Measurements from ENCODE around the gene ZNF665. TPM values are rescaled to one million over a fixed set of nuclear protein-coding genes. Genes with fewer than 3 reads are reported as not detected.
A peak's percentile ranks its signal among the peaks of the same experiment; 100 is the strongest.
"Not testable (repeated sequence)": the region's sequence is repeated elsewhere in the genome, so short reads cannot be mapped to it uniquely, and the experiment has no call there.

ZNF665 gene
- total RNA-seq, 1 donor from 2014 or later: 9.4 TPM

DNA sequence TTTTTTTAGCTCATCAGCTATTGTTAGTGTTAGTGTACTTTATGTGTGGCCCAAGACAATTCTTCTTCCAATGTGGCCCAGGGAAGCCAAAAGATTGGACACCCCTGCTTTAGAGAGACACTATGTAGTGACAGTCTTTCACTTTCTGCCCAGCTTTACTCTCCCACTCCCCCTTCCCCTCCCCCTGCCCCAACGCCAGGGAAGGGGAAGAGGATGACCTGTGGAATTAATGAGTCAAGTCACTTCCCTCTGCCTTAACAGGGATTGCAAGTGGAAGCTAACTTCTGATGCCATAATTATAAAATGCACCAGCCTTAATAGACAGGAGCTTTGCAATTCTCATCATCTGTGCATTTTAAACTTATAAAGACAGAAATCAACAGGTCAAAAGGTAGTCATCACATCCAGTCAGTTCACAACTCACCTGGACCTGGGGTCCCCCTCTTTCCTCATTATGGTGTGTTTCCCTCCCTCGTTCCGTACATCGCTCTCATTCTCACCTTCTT lies 62.0 kb downstream of the ZNF665 start:
- Mint-ChIP-seq H3K27me3 (no peaks in the 10 kb centered on the region), H3K4me1 (ENCODE audit: low read depth) (peaks cover 31% of the 10 kb centered on the region), H3K4me3 (ENCODE audit: low read depth) (peak overlapping the region; percentile 88), H3K9me3 (ENCODE audit: low read depth) (no peaks in the 10 kb centered on the region), H3K27ac (peak overlapping the region; percentile 31), H3K36me3 (ENCODE audit: insufficient read depth) (peaks cover 4% of the 10 kb centered on the region)
- TF ChIP-seq, protein P1, sequence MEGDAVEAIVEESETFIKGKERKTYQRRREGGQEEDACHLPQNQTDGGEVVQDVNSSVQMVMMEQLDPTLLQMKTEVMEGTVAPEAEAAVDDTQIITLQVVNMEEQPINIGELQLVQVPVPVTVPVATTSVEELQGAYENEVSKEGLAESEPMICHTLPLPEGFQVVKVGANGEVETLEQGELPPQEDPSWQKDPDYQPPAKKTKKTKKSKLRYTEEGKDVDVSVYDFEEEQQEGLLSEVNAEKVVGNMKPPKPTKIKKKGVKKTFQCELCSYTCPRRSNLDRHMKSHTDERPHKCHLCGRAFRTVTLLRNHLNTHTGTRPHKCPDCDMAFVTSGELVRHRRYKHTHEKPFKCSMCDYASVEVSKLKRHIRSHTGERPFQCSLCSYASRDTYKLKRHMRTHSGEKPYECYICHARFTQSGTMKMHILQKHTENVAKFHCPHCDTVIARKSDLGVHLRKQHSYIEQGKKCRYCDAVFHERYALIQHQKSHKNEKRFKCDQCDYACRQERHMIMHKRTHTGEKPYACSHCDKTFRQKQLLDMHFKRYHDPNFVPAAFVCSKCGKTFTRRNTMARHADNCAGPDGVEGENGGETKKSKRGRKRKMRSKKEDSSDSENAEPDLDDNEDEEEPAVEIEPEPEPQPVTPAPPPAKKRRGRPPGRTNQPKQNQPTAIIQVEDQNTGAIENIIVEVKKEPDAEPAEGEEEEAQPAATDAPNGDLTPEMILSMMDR (IDR thresholded peaks at IDR 0.05; ENCODE audit: unreplicated experiment): no peak
- no peak for DNase-seq (ENCODE audit: low spot score, unreplicated experiment)

DNA sequence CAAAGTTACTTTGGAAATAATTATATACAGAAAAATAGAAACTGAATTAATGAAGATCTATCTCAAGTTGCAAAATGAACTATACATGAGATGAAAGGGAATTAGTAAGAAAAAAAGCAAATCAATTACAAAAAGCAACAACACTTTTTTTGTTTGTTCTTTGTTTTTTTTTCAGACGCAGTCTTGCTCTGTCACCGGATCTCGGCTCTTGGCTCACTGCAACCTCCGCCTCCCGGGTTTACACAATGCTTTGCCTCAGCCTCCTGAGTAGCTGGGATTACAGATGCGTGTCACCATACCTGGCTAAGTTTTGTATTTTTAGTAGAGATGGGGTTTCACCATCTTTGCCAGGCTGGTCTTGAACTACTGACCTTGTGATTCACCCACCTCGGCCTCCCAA lies 62.7 kb downstream of the ZNF665 start:
- TF ChIP-seq, protein P1 (IDR thresholded peaks at IDR 0.05; ENCODE audit: unreplicated experiment): no peak
- Mint-ChIP-seq H3K27me3 (no peaks in the 10 kb centered on the region), H3K36me3 (ENCODE audit: insufficient read depth) (peaks cover 4% of the 10 kb centered on the region), H3K9me3 (ENCODE audit: low read depth) (no peaks in the 10 kb centered on the region), H3K27ac (peak overlapping the region; percentile 33), H3K4me3 (ENCODE audit: low read depth) (peak overlapping the region; percentile 21), H3K4me1 (ENCODE audit: low read depth) (peaks cover 33% of the 10 kb centered on the region)
- no peak for DNase-seq (ENCODE audit: low spot score, unreplicated experiment)

DNA sequence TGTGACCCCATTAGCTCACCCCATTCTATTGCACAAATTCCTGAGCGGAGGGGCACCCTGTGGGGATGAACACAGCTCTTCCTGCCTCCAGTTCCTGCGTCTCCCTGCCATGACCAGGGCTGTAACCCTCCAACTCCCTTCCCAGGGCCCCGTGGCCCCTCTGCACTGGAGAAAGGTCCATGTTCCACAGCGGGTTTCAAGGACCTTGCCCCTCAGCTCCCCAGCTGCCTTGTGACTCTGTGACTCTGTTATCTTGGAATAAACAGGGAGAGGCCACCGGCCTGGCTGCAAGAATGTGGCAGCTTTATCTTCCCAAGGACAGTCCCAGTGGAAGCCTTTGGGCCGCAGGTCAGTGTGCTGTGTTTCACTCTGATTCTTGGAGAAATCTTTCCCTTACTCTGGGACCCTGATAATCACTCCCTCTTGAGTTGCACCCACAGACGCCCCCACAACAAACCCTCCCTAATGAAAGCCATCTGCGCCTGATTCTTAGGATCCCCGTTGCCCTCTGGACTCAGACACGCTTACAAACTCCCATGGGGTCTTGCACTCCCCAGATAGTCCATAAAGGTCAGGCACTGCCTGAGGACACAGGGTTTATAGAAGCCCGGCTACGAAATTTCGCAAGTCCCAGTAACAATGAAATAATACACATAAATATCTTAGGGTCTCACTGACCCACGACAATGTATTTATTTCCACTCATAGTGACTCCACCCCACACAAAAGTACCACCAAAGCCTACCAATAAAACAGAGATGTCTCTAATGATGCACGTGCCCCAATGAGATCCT lies 66.2 kb downstream of the ZNF665 start:
- not testable (repeated sequence) for DNase-seq (ENCODE audit: low spot score, unreplicated experiment); H3K27me3 Mint-ChIP-seq; H3K9me3 Mint-ChIP-seq (ENCODE audit: low read depth); H3K36me3 Mint-ChIP-seq (ENCODE audit: insufficient read depth)
- Mint-ChIP-seq H3K4me1 (ENCODE audit: low read depth) (peaks cover 25% of the 10 kb centered on the region), H3K27ac (peak overlapping the region; percentile 59), H3K4me3 (ENCODE audit: low read depth) (peak overlapping the region; percentile 41)

GRCh38 chr19:53123400-53123799 lies 69.8 kb downstream of the ZNF665 start:
- Mint-ChIP-seq H3K36me3 (ENCODE audit: insufficient read depth) (peaks cover 19% of the 10 kb centered on the region), H3K27ac (no peak overlapping the region), H3K27me3 (no peaks in the 10 kb centered on the region), H3K9me3 (ENCODE audit: low read depth) (peaks cover 2% of the 10 kb centered on the region), H3K4me1 (ENCODE audit: low read depth) (peaks cover 14% of the 10 kb centered on the region), H3K4me3 (ENCODE audit: low read depth) (no peak overlapping the region)
- DNase-seq (ENCODE audit: low spot score, unreplicated experiment): no peak
- TF ChIP-seq, protein P1 (IDR thresholded peaks at IDR 0.05; ENCODE audit: unreplicated experiment): no peak

Other genes starting within 250 kb of the ZNF665 start
- gene ZNF816, start 230.5 kb downstream of the ZNF665 start, total RNA-seq: 23.8 and 25.3 TPM in 2 replicates
- not detected in 2 replicates for gene ERVV-1, start 179.4 kb downstream of the ZNF665 start, total RNA-seq
- gene ERVV-2, start 148.6 kb downstream of the ZNF665 start, total RNA-seq: not detected in 2 replicates
- 51.0 and 53.8 TPM in 2 replicates for gene ZNF160, start 89.9 kb downstream of the ZNF665 start, total RNA-seq
- gene ZNF415, start 60.4 kb downstream of the ZNF665 start, total RNA-seq: 13.6 and 18.1 TPM in 2 replicates
- gene ZNF347, start 34.3 kb downstream of the ZNF665 start, total RNA-seq: 17.2 and 18.3 TPM in 2 replicates
- 51.9 and 57.5 TPM in 2 replicates for gene ZNF677, start 61.5 kb upstream of the ZNF665 start, total RNA-seq
- gene VN1R2, start 64.9 kb upstream of the ZNF665 start, total RNA-seq: not detected in 2 replicates
- gene VN1R4, start 74.4 kb upstream of the ZNF665 start, total RNA-seq: not detected in 2 replicates
- 10.3 and 10.4 TPM in 2 replicates for gene ZNF845, start 140.4 kb upstream of the ZNF665 start, total RNA-seq
- 24.4 and 27.2 TPM in 2 replicates for gene ZNF525, start 172.3 kb upstream of the ZNF665 start, total RNA-seq
- gene ZNF765, start 201.8 kb upstream of the ZNF665 start, total RNA-seq: 29.8 and 32.9 TPM in 2 replicates
- gene ZNF761, start 238.6 kb upstream of the ZNF665 start, total RNA-seq: 59.3 and 65.9 TPM in 2 replicates

All from progenitor cell of endocrine pancreas (in vitro differentiated cells).